GM12878 (cell line): ENCODE data around the gene PKP3.

ENCODE experiments used
- TF ChIP-seq, protein P1 (sequence below): fragments of 450-650 bp; formaldehyde crosslinking; IDR thresholded peaks from 2 replicates; pipeline ENCODE4 v1.4.0; 2020; ENCODE audit warnings: mild to moderate bottlenecking, moderate library complexity
- TF ChIP-seq, protein P2 (sequence below): fragments of 450-650 bp; IDR thresholded peaks from 2 replicates; pipeline ENCODE4 v1.6.1; 2014; ENCODE audit warnings: mild to moderate bottlenecking
- TF ChIP-seq, protein P3 (sequence below), 3 experiments: IDR thresholded peaks in 2 of 3; conservative IDR thresholded peaks in 1 of 3; 2 replicates each; pipeline ENCODE4 v1.5.1; 2011; ENCODE audit warnings: low read depth in 3 of 3, low read length in 3 of 3, mild to moderate bottlenecking in 3 of 3, control low read depth in 2 of 3, moderate library complexity in 2 of 3, inconsistent platforms in 1 of 3, mixed read lengths in 1 of 3; ENCODE audit not compliant: control insufficient read depth in 2 of 3, insufficient read depth in 1 of 3; ENCODE audit errors: extremely low read depth in 1 of 3
- TF ChIP-seq, protein P4 (sequence below): fragments of 450-650 bp; IDR thresholded peaks from 2 replicates; pipeline ENCODE4 v1.6.1; 2017; ENCODE audit warnings: antibody characterized with exemption, mild to moderate bottlenecking, moderate library complexity

DNA sequence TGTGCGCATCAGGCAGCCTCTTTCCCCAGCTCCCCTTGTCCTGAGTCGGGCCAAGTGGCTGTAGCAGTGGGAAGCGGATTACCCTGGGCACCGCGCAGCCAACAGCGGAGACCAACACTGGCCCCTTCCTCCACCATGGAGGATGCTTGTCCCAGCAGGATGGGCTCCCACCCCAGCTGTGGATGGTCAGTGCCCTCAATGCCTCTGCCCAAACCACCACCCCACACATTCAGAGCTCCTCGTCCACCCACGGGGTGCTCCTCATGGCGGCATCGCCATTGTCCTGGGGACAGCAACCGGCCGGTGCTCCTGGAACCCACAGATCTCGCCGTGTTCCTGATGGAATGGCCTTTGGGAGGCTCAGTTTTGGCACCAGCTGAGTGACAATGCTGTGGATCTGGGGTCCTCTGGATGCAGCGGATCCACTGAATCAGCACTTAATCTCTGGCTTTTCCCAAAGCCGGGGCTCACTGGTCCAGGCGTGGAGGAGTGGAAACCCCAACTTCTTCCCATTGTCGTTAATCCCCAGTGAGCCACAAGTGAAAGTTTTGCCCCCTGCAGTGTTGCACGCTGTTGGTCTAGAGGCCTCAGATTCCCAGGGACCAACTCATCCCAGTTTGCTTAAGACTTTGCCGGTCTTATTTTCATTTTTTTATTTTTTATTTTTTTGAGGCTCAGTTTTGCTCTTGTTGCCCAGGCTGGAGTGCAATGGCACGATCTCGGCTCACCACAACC, 28.9 kb upstream of the PKP3 start:
- TF ChIP-seq, protein P1, sequence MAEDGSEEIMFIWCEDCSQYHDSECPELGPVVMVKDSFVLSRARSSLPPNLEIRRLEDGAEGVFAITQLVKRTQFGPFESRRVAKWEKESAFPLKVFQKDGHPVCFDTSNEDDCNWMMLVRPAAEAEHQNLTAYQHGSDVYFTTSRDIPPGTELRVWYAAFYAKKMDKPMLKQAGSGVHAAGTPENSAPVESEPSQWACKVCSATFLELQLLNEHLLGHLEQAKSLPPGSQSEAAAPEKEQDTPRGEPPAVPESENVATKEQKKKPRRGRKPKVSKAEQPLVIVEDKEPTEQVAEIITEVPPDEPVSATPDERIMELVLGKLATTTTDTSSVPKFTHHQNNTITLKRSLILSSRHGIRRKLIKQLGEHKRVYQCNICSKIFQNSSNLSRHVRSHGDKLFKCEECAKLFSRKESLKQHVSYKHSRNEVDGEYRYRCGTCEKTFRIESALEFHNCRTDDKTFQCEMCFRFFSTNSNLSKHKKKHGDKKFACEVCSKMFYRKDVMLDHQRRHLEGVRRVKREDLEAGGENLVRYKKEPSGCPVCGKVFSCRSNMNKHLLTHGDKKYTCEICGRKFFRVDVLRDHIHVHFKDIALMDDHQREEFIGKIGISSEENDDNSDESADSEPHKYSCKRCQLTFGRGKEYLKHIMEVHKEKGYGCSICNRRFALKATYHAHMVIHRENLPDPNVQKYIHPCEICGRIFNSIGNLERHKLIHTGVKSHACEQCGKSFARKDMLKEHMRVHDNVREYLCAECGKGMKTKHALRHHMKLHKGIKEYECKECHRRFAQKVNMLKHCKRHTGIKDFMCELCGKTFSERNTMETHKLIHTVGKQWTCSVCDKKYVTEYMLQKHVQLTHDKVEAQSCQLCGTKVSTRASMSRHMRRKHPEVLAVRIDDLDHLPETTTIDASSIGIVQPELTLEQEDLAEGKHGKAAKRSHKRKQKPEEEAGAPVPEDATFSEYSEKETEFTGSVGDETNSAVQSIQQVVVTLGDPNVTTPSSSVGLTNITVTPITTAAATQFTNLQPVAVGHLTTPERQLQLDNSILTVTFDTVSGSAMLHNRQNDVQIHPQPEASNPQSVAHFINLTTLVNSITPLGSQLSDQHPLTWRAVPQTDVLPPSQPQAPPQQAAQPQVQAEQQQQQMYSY (CRISPR knock-in tag) = no peak
- TF ChIP-seq, protein P2, sequence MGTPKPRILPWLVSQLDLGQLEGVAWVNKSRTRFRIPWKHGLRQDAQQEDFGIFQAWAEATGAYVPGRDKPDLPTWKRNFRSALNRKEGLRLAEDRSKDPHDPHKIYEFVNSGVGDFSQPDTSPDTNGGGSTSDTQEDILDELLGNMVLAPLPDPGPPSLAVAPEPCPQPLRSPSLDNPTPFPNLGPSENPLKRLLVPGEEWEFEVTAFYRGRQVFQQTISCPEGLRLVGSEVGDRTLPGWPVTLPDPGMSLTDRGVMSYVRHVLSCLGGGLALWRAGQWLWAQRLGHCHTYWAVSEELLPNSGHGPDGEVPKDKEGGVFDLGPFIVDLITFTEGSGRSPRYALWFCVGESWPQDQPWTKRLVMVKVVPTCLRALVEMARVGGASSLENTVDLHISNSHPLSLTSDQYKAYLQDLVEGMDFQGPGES = no peak
- TF ChIP-seq, protein P3, sequence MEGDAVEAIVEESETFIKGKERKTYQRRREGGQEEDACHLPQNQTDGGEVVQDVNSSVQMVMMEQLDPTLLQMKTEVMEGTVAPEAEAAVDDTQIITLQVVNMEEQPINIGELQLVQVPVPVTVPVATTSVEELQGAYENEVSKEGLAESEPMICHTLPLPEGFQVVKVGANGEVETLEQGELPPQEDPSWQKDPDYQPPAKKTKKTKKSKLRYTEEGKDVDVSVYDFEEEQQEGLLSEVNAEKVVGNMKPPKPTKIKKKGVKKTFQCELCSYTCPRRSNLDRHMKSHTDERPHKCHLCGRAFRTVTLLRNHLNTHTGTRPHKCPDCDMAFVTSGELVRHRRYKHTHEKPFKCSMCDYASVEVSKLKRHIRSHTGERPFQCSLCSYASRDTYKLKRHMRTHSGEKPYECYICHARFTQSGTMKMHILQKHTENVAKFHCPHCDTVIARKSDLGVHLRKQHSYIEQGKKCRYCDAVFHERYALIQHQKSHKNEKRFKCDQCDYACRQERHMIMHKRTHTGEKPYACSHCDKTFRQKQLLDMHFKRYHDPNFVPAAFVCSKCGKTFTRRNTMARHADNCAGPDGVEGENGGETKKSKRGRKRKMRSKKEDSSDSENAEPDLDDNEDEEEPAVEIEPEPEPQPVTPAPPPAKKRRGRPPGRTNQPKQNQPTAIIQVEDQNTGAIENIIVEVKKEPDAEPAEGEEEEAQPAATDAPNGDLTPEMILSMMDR (IDR thresholded peaks at IDR 0.05 in 2 of 3, conservative IDR thresholded peaks at IDR 0.05 in 1 of 3; ENCODE audit: control insufficient read depth in 2 of 3, extremely low read depth in 1 of 3, insufficient read depth in 1 of 3, low read depth in 3 of 3, low read length in 3 of 3) = no peak
- TF ChIP-seq, protein P4, sequence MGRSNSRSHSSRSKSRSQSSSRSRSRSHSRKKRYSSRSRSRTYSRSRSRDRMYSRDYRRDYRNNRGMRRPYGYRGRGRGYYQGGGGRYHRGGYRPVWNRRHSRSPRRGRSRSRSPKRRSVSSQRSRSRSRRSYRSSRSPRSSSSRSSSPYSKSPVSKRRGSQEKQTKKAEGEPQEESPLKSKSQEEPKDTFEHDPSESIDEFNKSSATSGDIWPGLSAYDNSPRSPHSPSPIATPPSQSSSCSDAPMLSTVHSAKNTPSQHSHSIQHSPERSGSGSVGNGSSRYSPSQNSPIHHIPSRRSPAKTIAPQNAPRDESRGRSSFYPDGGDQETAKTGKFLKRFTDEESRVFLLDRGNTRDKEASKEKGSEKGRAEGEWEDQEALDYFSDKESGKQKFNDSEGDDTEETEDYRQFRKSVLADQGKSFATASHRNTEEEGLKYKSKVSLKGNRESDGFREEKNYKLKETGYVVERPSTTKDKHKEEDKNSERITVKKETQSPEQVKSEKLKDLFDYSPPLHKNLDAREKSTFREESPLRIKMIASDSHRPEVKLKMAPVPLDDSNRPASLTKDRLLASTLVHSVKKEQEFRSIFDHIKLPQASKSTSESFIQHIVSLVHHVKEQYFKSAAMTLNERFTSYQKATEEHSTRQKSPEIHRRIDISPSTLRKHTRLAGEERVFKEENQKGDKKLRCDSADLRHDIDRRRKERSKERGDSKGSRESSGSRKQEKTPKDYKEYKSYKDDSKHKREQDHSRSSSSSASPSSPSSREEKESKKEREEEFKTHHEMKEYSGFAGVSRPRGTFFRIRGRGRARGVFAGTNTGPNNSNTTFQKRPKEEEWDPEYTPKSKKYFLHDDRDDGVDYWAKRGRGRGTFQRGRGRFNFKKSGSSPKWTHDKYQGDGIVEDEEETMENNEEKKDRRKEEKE = no peak
